ENCODE data around the gene TEC. TPM values are rescaled to one million over a fixed set of nuclear protein-coding genes. Genes with fewer than 3 reads are reported as not detected.

TEC gene
- total RNA-seq, 4 donors from 2014 or later: 1.9 to 8.5 (median 5.3) TPM

- TF ChIP-seq, protein P1, sequence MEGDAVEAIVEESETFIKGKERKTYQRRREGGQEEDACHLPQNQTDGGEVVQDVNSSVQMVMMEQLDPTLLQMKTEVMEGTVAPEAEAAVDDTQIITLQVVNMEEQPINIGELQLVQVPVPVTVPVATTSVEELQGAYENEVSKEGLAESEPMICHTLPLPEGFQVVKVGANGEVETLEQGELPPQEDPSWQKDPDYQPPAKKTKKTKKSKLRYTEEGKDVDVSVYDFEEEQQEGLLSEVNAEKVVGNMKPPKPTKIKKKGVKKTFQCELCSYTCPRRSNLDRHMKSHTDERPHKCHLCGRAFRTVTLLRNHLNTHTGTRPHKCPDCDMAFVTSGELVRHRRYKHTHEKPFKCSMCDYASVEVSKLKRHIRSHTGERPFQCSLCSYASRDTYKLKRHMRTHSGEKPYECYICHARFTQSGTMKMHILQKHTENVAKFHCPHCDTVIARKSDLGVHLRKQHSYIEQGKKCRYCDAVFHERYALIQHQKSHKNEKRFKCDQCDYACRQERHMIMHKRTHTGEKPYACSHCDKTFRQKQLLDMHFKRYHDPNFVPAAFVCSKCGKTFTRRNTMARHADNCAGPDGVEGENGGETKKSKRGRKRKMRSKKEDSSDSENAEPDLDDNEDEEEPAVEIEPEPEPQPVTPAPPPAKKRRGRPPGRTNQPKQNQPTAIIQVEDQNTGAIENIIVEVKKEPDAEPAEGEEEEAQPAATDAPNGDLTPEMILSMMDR (IDR thresholded peaks at IDR 0.05; ENCODE audit: low read depth): no peak
Measured at GRCh38 chr4:48262484-48262883, 7.2 kb downstream of the TEC start.

DNA sequence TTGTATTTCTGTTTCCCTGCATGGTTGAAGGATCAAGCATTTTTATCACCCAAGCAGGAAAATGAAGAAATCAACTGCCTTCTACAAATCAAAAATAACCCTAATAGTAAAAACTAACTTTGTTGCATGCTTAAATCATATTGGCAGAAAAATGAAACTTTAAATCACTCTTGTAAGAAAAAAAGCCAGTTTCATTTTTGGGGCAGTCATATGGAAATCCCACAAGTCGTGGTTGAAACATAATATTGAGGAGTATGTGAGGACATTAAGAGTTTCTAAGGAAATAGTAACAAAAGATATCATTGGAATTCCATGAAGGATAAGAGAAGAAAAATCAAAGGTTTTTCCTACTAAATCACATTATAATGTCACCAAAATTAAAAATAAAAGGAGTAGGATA, 8.4 kb downstream of the TEC start:
- TF ChIP-seq, protein P1 (IDR thresholded peaks at IDR 0.05; ENCODE audit: low read depth): no peak

DNA sequence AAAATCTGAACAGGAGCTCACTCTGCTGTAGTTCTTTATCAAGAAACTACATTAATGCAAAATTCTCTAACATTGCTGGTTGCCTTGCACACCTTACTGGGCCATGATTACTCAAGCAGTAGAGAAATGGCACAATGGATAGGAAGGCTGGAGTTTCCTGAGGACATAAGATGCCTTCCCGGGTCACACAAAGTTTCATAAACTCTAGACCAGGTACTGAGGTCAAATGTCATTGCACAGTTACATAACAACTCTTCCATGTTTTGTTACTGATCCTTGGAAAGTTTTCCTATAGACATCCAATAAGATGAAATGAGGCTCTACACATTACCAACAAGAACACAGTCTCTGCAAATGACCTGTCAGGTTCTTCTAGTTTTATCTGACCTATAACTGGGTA, 9.9 kb downstream of the TEC start:
- TF ChIP-seq, protein P1 (IDR thresholded peaks at IDR 0.05; ENCODE audit: low read depth): no peak

GRCh38 chr4:48258845-48259397, 10.7 kb downstream of the TEC start:
- TF ChIP-seq, protein P1 (IDR thresholded peaks at IDR 0.05; ENCODE audit: low read depth): no peak

DNA sequence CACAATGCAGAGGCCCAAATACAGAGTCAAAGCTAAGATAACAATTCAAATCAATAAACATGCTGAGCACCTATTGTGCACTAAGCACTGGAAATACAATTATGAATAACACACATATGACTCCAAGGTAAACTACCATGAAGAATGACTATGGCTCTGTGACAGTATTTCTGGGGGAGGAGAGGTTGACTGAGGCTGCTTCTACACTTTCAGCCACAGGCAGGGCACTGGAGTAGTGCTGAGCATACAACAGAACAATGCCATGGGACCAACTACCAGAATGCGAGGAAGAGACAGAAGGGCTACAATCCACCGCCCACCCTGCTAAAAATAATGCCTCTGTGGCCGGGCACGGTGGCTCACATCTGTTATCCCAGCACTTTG, 13.7 kb downstream of the TEC start:
- TF ChIP-seq, protein P1 (IDR thresholded peaks at IDR 0.05; ENCODE audit: low read depth): no peak

- TF ChIP-seq, protein P1 (IDR thresholded peaks at IDR 0.05; ENCODE audit: low read depth): no peak
Measured at GRCh38 chr4:48255072-48255958, 14.3 kb downstream of the TEC start.

DNA sequence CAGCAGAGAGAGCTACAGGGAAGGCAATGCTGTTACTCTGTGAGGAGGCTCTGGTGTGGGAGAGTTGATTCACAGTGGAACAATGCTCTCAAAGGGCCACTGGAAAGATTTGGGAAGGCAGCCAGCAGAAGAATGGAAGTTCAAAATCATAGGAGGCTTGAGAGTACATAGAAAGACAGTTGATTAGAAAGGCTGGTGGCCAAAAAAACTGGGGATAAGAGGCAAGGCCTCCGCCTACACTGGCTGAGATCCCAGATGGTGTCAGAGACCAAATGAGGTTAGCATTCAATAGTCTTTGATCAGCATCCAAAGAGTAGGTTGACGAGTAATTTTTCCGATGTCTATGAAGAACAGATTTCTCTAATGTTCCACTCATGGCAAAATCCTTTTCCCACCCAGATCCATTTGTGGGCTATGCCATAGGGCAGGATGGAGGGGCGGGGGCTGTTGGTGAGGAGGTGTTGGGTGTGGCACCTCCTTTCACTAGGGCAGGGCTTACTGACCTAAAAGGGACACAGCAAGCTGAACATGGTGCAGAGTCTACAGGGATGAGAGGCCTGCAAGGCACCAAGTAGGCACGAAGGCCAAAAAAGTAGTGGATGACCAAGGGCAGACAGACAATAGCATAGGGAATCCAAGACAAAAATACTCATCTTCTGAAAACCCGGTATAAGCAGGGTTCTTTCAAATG, 15.1 kb downstream of the TEC start:
- TF ChIP-seq, protein P1 (IDR thresholded peaks at IDR 0.05; ENCODE audit: low read depth): no peak

Data from subcutaneous adipose tissue (tissue), 4 donors.